AML-193 (cell line): ENCODE data around the gene OSBPL1A.

Experiments used
- DNase-seq, 2 experiments: peaks; one replicate each; lab custom pipeline; 2025; lab: John Stamatoyannopoulos, UW

The OSBPL1A gene

GRCh38 chr18:24126155-24126961 is 271.3 kb downstream of the OSBPL1A start:
- no peak for DNase-seq

DNA sequence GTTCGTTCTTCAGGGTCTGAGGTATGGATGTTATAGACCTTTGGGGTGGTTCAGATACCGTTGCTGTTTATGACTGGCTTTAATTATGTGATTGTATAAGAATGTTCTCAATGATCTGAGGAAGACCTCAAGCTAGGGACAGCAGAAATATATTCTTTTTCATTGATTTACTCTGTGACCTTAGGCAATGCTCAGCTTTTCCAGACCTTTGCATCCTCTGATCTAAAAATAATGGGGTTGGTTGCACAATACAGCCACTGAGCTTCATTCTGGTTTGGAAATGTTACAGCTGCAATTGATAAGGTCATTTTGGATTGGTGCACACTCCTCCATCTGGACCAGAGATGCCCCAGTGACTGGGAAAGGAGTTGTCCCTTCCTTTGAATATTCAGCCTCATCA is 276.0 kb downstream of the OSBPL1A start:
- no peak for DNase-seq

- DNase-seq, result no peak
Measured at GRCh38 chr18:24120676-24121075, 276.9 kb downstream of the OSBPL1A start.

GRCh38 chr18:24118750-24119577 is 278.7 kb downstream of the OSBPL1A start:
- peak; percentile 69 to 71 for DNase-seq

GRCh38 chr18:24115628-24116027 is 282.0 kb downstream of the OSBPL1A start:
- DNase-seq, result peak; percentile 41 to 43

- no peak for DNase-seq
Measured at GRCh38 chr18:24114924-24115549, 282.6 kb downstream of the OSBPL1A start.

- DNase-seq, result no peak
Measured at GRCh38 chr18:24112874-24113615, 284.6 kb downstream of the OSBPL1A start.

GRCh38 chr18:24112464-24112863 is 285.2 kb downstream of the OSBPL1A start:
- no peak for DNase-seq
